DMS114 treated with DMSO at 0.1 percent for 48 hours (cell line): ENCODE measurements around the gene SPTSSA.
A peak's percentile ranks its signal among the peaks of the same experiment; 100 is the strongest.
"Not testable (repeated sequence)": the region's sequence is repeated elsewhere in the genome, so short reads cannot be mapped to it uniquely, and the experiment has no call there.

Source experiments
- DNase-seq: peaks from one replicate; lab custom pipeline; 2025; ENCODE audit not compliant: unreplicated experiment; lab: John Stamatoyannopoulos, UW

SPTSSA gene

GRCh38 chr14:34462132-34462893 lies at the start of gene SPTSSA:
SPTSSA (minus strand) TSS chr14:34462240; CDS start chr14:34462207, 33 bp downstream.
- peak; percentile 54 for DNase-seq

GRCh38 chr14:34507884-34508283 lies 45.8 kb upstream of the SPTSSA start:
- DNase-seq = no peak

- DNase-seq = no peak
Measured at GRCh38 chr14:34507459-34507858, 45.4 kb upstream of the SPTSSA start.

- not testable (repeated sequence) for DNase-seq
Measured at GRCh38 chr14:34505124-34505491, 43.1 kb upstream of the SPTSSA start.

- not testable (repeated sequence) for DNase-seq
Measured at GRCh38 chr14:34504027-34504426, 42.0 kb upstream of the SPTSSA start.

- no peak for DNase-seq
Measured at GRCh38 chr14:34502545-34503225, 40.6 kb upstream of the SPTSSA start.

GRCh38 chr14:34502001-34502400 lies 40.0 kb upstream of the SPTSSA start:
- DNase-seq = no peak

GRCh38 chr14:34501004-34501580 lies 39.1 kb upstream of the SPTSSA start:
- DNase-seq = no peak

- DNase-seq = peak; percentile 26
Measured at GRCh38 chr14:34498684-34499412, 36.8 kb upstream of the SPTSSA start.

GRCh38 chr14:34496679-34497513 lies 34.9 kb upstream of the SPTSSA start:
- no peak for DNase-seq

GRCh38 chr14:34496007-34496678 lies 34.1 kb upstream of the SPTSSA start:
- DNase-seq = no peak

- no peak for DNase-seq
Measured at GRCh38 chr14:34489324-34489723, 27.3 kb upstream of the SPTSSA start.

GRCh38 chr14:34488528-34488927 lies 26.5 kb upstream of the SPTSSA start:
- no peak for DNase-seq

GRCh38 chr14:34484726-34485125 lies 22.7 kb upstream of the SPTSSA start:
- DNase-seq = no peak

GRCh38 chr14:34482463-34482862 lies 20.4 kb upstream of the SPTSSA start:
- no peak for DNase-seq

GRCh38 chr14:34479694-34480093 lies 17.7 kb upstream of the SPTSSA start:
- DNase-seq = no peak

- no peak for DNase-seq
Measured at GRCh38 chr14:34478261-34478660, 16.2 kb upstream of the SPTSSA start.

GRCh38 chr14:34476036-34476435 lies 14.0 kb upstream of the SPTSSA start:
- DNase-seq = not testable (repeated sequence)

GRCh38 chr14:34475163-34475562 lies 13.1 kb upstream of the SPTSSA start:
- DNase-seq = no peak

GRCh38 chr14:34474187-34474679 lies 12.2 kb upstream of the SPTSSA start:
- DNase-seq = no peak
